Mesenchymal stem cell (in vitro differentiated cells and primary cell): Measurements from ENCODE around the gene YIF1A.

Experiments
- DNase-seq: peaks from one replicate; pipeline ENCODE4 v3.0.0-alpha.2; 2013
- H2AFZ ChIP-seq: one replicate; pipeline ENCODE4 v1.6.1; 2013; ENCODE audit warnings: low read depth, mild to moderate bottlenecking, control low read depth, inconsistent platforms, low read length, moderate library complexity
- H2AK5ac ChIP-seq: 2 replicates; pipeline ENCODE4 v1.6.1; 2013; ENCODE audit warnings: low read length, moderate library complexity, mild to moderate bottlenecking, inconsistent platforms; ENCODE audit not compliant: severe bottlenecking
- H2BK120ac ChIP-seq: one replicate; pipeline ENCODE4 v1.6.1; 2013; ENCODE audit warnings: low read depth, mild to moderate bottlenecking, inconsistent platforms, low read length, moderate library complexity
- H2BK12ac ChIP-seq, 2 experiments: one replicate each; pipeline ENCODE4 v1.6.1; 2013; ENCODE audit warnings: inconsistent platforms in 2 of 2, low read length in 2 of 2, mild to moderate bottlenecking in 2 of 2, moderate library complexity in 2 of 2, control low read depth in 1 of 2
- H2BK15ac ChIP-seq: one replicate; pipeline ENCODE4 v1.6.1; 2013; ENCODE audit warnings: mild to moderate bottlenecking, low read depth, inconsistent platforms; ENCODE audit not compliant: poor library complexity, severe bottlenecking
- H2BK5ac ChIP-seq: 2 replicates; pipeline ENCODE4 v1.6.1; 2013; ENCODE audit warnings: low read depth, mild to moderate bottlenecking, low read length, control low read depth, inconsistent platforms; ENCODE audit not compliant: poor library complexity, severe bottlenecking
- H3K14ac ChIP-seq, 2 experiments: one replicate each; pipeline ENCODE4 v1.6.1; 2013; ENCODE audit warnings: inconsistent platforms in 2 of 2, low read length in 2 of 2, control low read depth in 1 of 2, mild to moderate bottlenecking in 1 of 2, moderate library complexity in 1 of 2
- H3K18ac ChIP-seq, 2 experiments: one replicate each; pipeline ENCODE4 v1.6.1; 2013; ENCODE audit warnings: inconsistent platforms in 2 of 2, low read length in 2 of 2, control low read depth in 1 of 2, low read depth in 1 of 2, mild to moderate bottlenecking in 1 of 2
- H3K23ac ChIP-seq, 2 experiments: one replicate each; pipeline ENCODE4 v1.6.1; 2013; ENCODE audit warnings: inconsistent platforms in 2 of 2, low read length in 2 of 2, mild to moderate bottlenecking in 2 of 2, moderate library complexity in 2 of 2, control low read depth in 1 of 2
- H3K27ac ChIP-seq: 2 replicates; pipeline ENCODE4 v1.5.1; 2013; ENCODE audit warnings: mild to moderate bottlenecking, moderate library complexity, low read length, control low read depth, inconsistent platforms; ENCODE audit not compliant: poor library complexity, severe bottlenecking
- H3K27me3 ChIP-seq, 2 experiments: 2 replicates each; pipeline versions ENCODE4 v1.6.1 to v1.7.0; 2013; ENCODE audit warnings: low read length in 2 of 2, mild to moderate bottlenecking in 2 of 2, moderate library complexity in 2 of 2, control low read depth in 1 of 2, inconsistent platforms in 1 of 2; ENCODE audit not compliant: control insufficient read depth in 1 of 2, insufficient read depth in 1 of 2
- H3K36me3 ChIP-seq, 2 experiments: 2 replicates each; pipeline versions ENCODE4 v1.6.1 to v1.7.0; 2013; ENCODE audit warnings: low read length in 2 of 2, control low read depth in 1 of 2, inconsistent platforms in 1 of 2, low read depth in 1 of 2, mild to moderate bottlenecking in 1 of 2; ENCODE audit not compliant: insufficient read depth in 2 of 2, control insufficient read depth in 1 of 2
- H3K4ac ChIP-seq, 2 experiments: one replicate each; pipeline ENCODE4 v1.6.1; 2013; ENCODE audit warnings: inconsistent platforms in 2 of 2, low read length in 2 of 2, mild to moderate bottlenecking in 2 of 2, moderate library complexity in 2 of 2, control low read depth in 1 of 2, low read depth in 1 of 2
- H3K4me1 ChIP-seq: 2 replicates; pipeline ENCODE4 v1.6.1; 2013; ENCODE audit warnings: low read depth, low read length, control low read depth; ENCODE audit not compliant: control insufficient read depth, insufficient read depth
- H3K4me2 ChIP-seq: 2 replicates; pipeline ENCODE4 v1.6.1; 2013; ENCODE audit warnings: low read length, mild to moderate bottlenecking, inconsistent platforms; ENCODE audit not compliant: poor library complexity, severe bottlenecking
- H3K4me3 ChIP-seq, 2 experiments: 2 replicates each; pipeline versions ENCODE4 v1.5.1 to v1.7.0; 2013; ENCODE audit warnings: low read length in 2 of 2, mild to moderate bottlenecking in 2 of 2, control low read depth in 1 of 2, low read depth in 1 of 2; ENCODE audit not compliant: insufficient read depth in 1 of 2
- H3K79me1 ChIP-seq: replicated peaks from 2 replicates; pipeline ENCODE4 v1.6.1; 2013; ENCODE audit warnings: mild to moderate bottlenecking, control low read depth, low read length, inconsistent platforms; ENCODE audit not compliant: poor library complexity, severe bottlenecking
- H3K9ac ChIP-seq: 2 replicates; pipeline ENCODE4 v1.7.0; 2013; ENCODE audit warnings: mild to moderate bottlenecking, low read length, moderate library complexity
- H3K9me3 ChIP-seq: 2 replicates; pipeline ENCODE4 v1.7.0; 2013; ENCODE audit warnings: mild to moderate bottlenecking, low read length; ENCODE audit not compliant: control insufficient read depth
- H4K8ac ChIP-seq: one replicate; pipeline ENCODE4 v1.6.1; 2013; ENCODE audit warnings: inconsistent platforms, mild to moderate bottlenecking, low read length, moderate library complexity
- H4K91ac ChIP-seq: one replicate; pipeline ENCODE4 v1.6.1; 2013; ENCODE audit warnings: mild to moderate bottlenecking, low read length, inconsistent platforms
- WGBS: methylation state at CpG from one replicate; pipeline ENCODE4 v1.1.7; 2013; ENCODE audit warnings: mixed read lengths; 5-methylcytosine and 5-hydroxymethylcytosine counted together

The YIF1A gene

GRCh38 chr11:66262191-66262590, 26.8 kb downstream of the YIF1A start:
- no peak overlapping the region for H4K8ac ChIP-seq
- 99% methylated on average over 5 of the region's 5 CpGs for WGBS

DNA sequence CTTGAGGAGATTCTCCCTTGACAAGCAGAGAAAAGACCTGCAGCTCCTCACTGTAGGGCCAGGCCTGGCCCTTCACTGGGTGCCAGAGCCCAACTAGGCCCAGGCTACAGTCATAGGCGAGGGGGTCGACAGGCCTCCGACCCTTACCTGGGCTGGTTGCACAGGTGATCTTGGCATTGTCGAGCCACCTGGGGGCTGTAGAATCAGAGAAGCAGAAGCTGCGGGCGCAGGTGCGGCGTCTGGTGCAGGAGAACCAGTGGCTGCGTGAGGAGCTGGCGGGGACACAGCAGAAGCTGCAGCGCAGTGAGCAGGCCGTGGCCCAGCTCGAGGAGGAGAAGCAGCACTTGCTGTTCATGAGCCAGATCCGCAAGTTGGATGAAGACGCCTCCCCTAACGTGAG, 27.4 kb downstream of the YIF1A start:
- H3K27me3 ChIP-seq: no peaks in the 10 kb centered on the region
- H3K23ac ChIP-seq: no peak overlapping the region
- H3K27ac ChIP-seq: no peak overlapping the region
- H2BK12ac ChIP-seq: no peak overlapping the region
- peaks cover 16% of the 10 kb centered on the region for H3K4me1 ChIP-seq
- H3K14ac ChIP-seq: no peak overlapping the region
- H2AFZ ChIP-seq: no peak overlapping the region
- no peak overlapping the region for H2BK15ac ChIP-seq
- H2AK5ac ChIP-seq: no peak overlapping the region
- H3K4ac ChIP-seq: no peak overlapping the region
- WGBS: 97% methylated on average over 16 of the region's 16 CpGs
- H2BK5ac ChIP-seq: no peak overlapping the region
- H3K79me1 ChIP-seq: peaks cover 44% of the 10 kb centered on the region
- no peak overlapping the region for H3K18ac ChIP-seq
- peak overlapping the region in 1 of 2 experiments; percentile 11 for H3K4me3 ChIP-seq
- peaks cover 68 to 73% of the 10 kb centered on the region in 2 experiments for H3K36me3 ChIP-seq
- H4K91ac ChIP-seq: no peak overlapping the region
- H2BK120ac ChIP-seq: peak overlapping the region; percentile 27
- no peak for DNase-seq
- no peak overlapping the region for H3K9ac ChIP-seq
- no peak overlapping the region for H3K4me2 ChIP-seq
- H4K8ac ChIP-seq: no peak overlapping the region
- H3K9me3 ChIP-seq: no peaks in the 10 kb centered on the region

More at GRCh38 chr11:66262191-66262590, 26.8 kb downstream of the YIF1A start:
- peaks cover 16% of the 10 kb centered on the region for H3K4me1 ChIP-seq
- H2BK15ac ChIP-seq: no peak overlapping the region
- H3K18ac ChIP-seq: no peak overlapping the region
- no peak overlapping the region for H3K14ac ChIP-seq
- H2AK5ac ChIP-seq: no peak overlapping the region
- no peaks in the 10 kb centered on the region for H3K9me3 ChIP-seq
- no peak overlapping the region for H2AFZ ChIP-seq
- H3K23ac ChIP-seq: no peak overlapping the region
- no peak overlapping the region for H3K4ac ChIP-seq
- H3K27me3 ChIP-seq: no peaks in the 10 kb centered on the region
- no peak overlapping the region for H4K91ac ChIP-seq
- no peak overlapping the region for H3K4me3 ChIP-seq
- H3K36me3 ChIP-seq: peaks cover 69 to 79% of the 10 kb centered on the region in 2 experiments
- H3K9ac ChIP-seq: no peak overlapping the region
- no peak overlapping the region for H2BK12ac ChIP-seq
- no peak overlapping the region for H2BK5ac ChIP-seq
- H2BK120ac ChIP-seq: no peak overlapping the region
- no peak for DNase-seq
- peaks cover 44% of the 10 kb centered on the region for H3K79me1 ChIP-seq
- no peak overlapping the region for H3K27ac ChIP-seq
- no peak overlapping the region for H3K4me2 ChIP-seq

- no peak overlapping the region for H2AK5ac ChIP-seq
- DNase-seq: no peak
- H3K4me1 ChIP-seq: peaks cover 14% of the 10 kb centered on the region
- no peak overlapping the region for H3K23ac ChIP-seq
- H2BK5ac ChIP-seq: no peak overlapping the region
- H3K36me3 ChIP-seq: peaks cover 54 to 57% of the 10 kb centered on the region in 2 experiments
- no peak overlapping the region for H3K4me3 ChIP-seq
- no peak overlapping the region for H2BK120ac ChIP-seq
- no peak overlapping the region for H2AFZ ChIP-seq
- H3K14ac ChIP-seq: no peak overlapping the region
- no peak overlapping the region for H3K9ac ChIP-seq
- no peaks in the 10 kb centered on the region for H3K9me3 ChIP-seq
- H3K27ac ChIP-seq: no peak overlapping the region
- H4K91ac ChIP-seq: no peak overlapping the region
- no peak overlapping the region for H3K4ac ChIP-seq
- no peak overlapping the region for H2BK12ac ChIP-seq
- H3K18ac ChIP-seq: no peak overlapping the region
- H3K79me1 ChIP-seq: peaks cover 36% of the 10 kb centered on the region
- no peak overlapping the region for H4K8ac ChIP-seq
- H3K4me2 ChIP-seq: no peak overlapping the region
- H2BK15ac ChIP-seq: no peak overlapping the region
- H3K27me3 ChIP-seq: no peaks in the 10 kb centered on the region
- WGBS: 98% methylated on average over 4 of the region's 4 CpGs
Measured at GRCh38 chr11:66259956-66260355, 29.0 kb downstream of the YIF1A start.

DNA sequence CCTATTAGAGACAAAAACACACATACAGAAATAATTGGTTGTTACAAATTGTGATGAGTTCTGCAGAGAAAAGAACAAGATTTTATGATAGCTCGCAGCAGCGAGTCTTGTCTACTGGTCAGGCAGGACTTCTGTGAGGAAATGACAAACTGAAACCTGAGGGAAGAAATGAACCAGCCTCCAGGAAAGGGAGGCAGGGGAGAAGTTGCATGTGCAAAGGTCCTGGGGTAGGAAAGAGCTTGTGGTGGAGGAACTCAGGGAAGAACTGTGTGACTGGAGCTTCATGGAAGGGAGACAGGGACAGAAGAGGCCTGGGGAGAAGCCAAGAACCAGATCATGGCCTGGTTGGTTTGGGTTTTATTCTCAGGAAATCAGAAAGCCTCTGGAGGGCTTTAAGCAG, 29.7 kb downstream of the YIF1A start:
- Histone ChIP-seq H3K79me1 (peaks cover 33% of the 10 kb centered on the region), H3K18ac (no peak overlapping the region), H2AFZ (no peak overlapping the region), H3K4me2 (no peak overlapping the region), H4K8ac (no peak overlapping the region), H2BK12ac (no peak overlapping the region), H3K4ac (no peak overlapping the region), H3K9ac (peak overlapping the region; percentile 13), H3K9me3 (no peaks in the 10 kb centered on the region), H3K14ac (no peak overlapping the region), H4K91ac (no peak overlapping the region), H3K27ac (no peak overlapping the region), H3K4me1 (peaks cover 14% of the 10 kb centered on the region), H2BK15ac (no peak overlapping the region), H3K4me3 (no peak overlapping the region), H2BK120ac (no peak overlapping the region), H2AK5ac (no peak overlapping the region), H2BK5ac (no peak overlapping the region), H3K36me3 (peaks cover 47 to 49% of the 10 kb centered on the region in 2 experiments), H3K23ac (no peak overlapping the region), H3K27me3 (no peaks in the 10 kb centered on the region)
- DNase-seq: no peak
- 97% methylated on average over 2 of the region's 2 CpGs for WGBS
